IMR-90 (cell line): ENCODE results near the gene AKIP1.

Experiments
- CEBPB ChIP-seq: IDR thresholded peaks from 2 replicates; pipeline ENCODE4 v1.6.1; 2012; ENCODE audit warnings: low read depth, low read length, improper control_type of control experiment
- CTCF ChIP-seq: conservative IDR thresholded peaks from 2 replicates; pipeline ENCODE4 v1.5.1; 2012; ENCODE audit warnings: mild to moderate bottlenecking, low read depth, low read length, improper control_type of control experiment

- peak; percentile 75 for TF ChIP-seq CEBPB
- TF ChIP-seq CTCF, result no peak
Observed at GRCh38 chr11:8878771-8879170, 32.2 kb upstream of the AKIP1 start.
